CMK (cell line): ENCODE results near the gene KCTD17.

ENCODE experiments used
- DNase-seq: peaks from one replicate; pipeline ENCODE4 v3.0.0-alpha.2; 2010; ENCODE audit warnings: low read depth

The KCTD17 gene

DNA sequence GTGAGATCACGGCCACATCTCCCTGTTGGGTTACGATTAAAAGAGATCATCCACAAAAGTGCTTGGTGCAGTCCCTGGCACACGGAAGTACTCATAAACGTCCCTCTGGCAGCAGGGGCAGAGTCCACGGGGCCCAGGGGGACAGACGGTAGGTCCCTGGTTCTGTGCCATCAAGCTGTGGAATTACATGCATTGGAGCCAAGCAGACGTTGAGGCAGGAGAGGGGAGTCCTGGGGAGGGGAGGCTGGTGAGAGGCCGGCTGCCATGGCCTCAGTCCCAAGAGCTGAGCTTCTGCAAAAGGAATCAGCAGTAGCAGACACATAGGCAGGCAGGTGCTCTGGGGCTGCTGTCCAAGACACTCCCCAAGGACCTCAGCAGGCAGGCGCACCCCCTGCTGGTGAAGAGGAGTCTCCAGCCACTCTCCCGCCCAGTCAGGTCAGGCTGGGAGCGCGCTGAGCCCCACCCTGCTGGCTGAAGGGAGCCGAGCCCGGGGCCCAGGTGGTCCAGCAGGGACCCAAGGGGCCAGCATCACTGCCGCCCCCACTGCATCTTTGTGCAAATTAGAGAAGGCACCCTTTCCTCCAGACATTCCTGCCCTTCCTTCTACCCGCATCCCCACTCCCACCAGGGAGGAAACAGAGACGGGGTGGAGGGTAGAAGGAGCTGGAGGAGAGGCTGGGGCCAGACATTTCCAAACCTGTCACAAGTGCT lies 7.6 kb upstream of the KCTD17 start:
- no peak for DNase-seq

DNA sequence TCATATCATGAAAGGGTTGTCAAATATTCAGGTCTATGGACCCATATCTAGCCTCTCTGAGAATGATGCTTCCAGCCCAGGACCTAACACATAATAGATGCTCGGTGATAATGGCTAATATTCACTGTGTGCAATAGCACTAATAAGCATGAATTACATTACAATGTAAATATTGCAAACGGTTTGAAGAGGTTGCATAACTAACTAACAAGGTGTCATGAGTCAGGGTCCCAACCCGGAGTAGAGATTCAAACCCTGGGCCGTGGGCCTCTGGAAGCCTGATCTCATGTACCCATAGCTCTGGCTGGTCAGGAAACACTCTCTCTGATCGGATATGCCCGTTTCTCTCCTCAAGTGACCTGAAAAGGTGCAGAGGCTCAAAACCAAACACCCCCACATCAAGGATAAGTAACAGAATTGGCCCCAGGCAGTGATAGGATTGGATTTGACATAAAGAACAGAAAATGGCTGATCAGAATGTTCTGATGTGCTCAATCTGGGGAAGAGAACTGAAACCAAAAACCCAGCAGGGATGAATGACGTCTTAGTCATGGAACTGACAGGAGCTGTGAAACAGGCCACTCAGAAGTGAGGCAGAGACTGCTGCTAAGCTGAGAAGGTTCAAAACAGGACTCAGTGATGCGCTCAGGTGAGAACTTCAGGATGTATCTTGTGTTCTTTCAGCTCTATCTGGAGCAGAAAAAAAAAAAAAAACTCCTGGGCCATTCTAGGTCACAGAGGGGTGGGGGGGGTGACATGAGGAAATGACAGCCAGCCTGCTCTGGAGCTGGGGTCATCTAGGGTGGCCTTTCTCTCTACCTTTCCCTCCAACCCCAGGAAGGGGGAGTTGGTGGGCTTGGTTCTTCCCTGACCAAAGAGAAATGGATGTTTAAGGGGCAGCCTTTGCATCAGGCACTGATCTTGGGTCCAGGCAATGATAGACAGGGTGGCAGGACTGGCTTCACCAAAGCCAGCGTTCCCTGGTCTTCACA lies 6.6 kb upstream of the KCTD17 start:
- no peak for DNase-seq

DNA sequence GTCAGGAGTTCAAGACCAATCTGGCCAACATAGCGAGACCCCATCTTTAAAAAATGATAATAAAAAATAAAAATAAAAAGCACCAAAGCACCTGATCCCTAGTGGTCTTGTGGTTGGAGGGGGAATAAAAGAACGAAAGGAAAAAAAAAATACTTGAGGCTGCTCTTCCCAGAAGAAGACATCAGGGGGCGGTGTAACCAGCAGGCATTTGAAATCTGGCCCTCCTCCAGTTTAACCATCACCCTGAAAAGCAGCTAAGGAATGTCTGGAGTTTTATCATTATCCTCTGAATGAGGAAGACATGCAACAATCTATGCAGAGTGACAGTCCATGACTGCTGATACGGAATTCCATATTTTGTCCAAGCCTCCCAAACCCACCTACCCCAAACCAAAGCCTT lies 5.6 kb upstream of the KCTD17 start:
- DNase-seq, result no peak

DNA sequence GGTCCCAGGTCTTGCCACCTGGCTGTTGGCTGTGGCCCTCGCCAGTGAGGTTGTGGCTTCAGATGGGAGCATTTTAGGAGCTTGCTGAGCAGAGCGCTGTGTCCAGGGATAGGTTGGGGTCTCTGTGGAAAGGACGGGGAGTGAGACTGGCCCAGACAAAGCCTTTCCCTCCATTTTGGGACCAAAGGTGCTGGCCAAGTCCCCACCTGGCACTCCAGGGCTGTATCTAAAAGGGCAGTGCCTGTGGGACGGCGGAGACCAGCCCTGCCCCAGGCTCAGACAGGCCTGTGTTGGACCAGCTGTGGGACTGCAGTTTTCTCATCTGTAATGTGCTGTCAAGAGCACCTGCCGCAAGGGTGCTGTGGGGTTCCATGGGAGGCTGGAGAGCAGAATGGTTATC lies 5.0 kb upstream of the KCTD17 start:
- DNase-seq, result no peak

DNA sequence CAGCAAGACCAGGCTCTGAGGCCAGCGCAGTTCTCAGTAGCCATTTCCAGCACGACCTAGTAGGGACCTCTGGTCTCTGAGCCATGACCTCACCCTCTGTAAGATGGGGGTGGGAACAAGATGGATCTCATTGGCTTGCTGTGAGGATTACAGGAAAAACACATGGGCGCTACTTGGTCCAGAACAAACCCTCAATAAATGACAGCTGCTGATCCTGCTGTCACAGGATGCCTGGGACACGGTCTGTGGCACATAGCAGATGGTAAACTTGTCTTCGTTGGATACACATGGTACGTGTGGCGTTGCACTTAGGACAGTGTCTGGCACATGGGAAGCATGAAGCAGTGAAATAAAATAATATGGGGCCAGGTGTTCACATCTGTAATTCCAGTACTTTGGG lies 4.5 kb upstream of the KCTD17 start:
- DNase-seq, result no peak

DNA sequence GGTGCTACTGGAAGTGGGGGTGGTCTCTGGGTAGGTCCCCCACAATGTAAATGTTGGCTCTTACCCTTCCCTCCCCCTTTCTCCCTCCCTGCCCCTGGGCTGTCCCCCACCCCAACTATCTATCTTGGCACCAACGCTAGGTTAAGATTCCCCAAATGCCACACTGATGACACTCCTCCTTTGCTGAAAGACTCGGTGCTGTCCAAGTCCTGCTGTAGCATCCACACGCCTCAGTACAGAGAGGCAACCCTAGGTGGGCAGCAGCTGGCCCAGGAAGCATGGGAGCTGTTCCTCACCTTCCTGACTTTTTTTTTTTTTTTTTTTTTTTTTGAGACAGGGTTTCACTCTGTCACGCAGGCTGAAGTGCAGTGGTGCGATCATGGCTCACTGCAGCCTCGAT lies 3.4 kb upstream of the KCTD17 start:
- DNase-seq, result no peak

DNA sequence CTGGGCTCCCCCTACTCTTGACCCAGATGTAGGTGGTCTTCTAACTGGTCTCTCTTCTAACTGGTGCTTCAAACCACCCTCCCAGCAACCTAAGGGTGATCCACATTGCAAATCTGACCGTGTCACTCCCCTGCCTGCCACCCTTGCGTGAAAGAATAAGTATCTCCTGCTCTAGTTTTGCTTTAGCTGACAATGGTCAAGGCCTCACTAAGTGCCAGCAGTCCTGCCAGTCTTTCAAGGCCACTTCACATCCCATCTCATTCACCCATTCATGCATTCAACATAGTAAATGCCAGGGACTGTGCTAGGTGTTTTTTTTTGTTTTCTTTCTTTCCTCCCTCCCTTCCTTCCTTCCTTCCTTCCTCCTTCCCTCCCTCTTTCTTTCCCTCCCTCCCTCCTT lies 2.3 kb upstream of the KCTD17 start:
- DNase-seq, result no peak

DNA sequence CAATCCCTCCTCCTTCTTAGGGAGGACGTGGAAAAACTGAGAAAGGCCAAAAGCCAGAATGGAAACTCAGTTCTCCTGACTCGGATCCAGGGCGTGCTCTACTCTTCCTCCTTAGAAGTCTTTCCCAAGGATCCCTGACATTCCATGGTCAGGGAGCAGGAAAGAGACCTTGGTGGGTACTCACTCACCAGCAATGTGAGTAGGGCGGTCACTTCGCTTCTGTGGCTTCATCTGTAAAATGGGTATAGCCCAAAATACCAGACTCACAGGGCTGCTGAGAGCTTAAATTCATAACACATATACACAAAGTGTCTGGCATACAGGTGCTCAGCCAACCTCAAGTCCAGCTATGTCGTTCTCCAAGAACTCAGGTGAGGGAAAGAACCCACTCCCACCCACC lies 629 bp upstream of the KCTD17 start:
- no peak for DNase-seq

DNA sequence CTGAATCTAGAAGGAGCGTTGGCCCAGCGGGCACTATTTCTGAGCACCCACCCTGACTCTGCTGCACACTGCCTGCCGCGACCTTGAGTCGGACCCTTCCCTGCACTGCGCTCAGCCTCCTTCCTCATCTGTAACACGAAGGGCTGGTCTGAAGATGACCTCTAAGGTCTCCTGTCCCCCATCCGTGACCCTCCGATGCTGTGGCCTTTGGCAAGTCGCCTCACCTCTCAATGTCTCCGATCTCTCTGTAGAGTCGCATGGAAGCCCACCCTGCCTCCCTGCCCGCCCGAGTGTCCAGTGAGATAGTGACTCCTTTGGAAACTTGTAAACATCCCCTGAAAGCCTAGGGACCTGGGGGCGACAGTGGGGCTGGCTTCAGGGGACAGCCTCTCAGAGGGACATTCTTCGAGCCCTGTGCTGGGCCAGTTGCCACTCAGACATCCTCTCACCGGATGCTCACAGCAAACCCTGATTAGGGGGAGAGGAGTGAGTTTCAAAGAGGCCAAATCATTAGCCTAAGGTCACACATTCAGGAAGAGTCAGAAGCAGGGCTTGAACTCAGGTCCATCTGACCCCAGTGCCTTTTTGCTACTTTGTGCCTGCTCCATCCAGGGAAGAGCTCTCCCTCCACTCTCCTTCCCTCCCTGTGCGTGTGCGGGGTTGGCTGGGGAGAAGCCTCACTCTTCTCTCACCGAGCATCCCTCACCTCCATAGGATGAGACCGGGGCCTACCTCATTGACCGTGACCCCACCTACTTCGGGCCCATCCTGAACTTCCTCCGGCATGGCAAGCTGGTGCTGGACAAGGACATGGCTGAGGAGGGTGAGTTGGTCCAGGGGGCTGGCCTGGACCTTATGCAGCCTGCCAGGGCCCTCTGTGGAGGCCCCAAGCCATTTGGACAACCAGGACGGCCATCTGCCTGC lies 1.1 kb downstream of the KCTD17 start:
- no peak for DNase-seq

DNA sequence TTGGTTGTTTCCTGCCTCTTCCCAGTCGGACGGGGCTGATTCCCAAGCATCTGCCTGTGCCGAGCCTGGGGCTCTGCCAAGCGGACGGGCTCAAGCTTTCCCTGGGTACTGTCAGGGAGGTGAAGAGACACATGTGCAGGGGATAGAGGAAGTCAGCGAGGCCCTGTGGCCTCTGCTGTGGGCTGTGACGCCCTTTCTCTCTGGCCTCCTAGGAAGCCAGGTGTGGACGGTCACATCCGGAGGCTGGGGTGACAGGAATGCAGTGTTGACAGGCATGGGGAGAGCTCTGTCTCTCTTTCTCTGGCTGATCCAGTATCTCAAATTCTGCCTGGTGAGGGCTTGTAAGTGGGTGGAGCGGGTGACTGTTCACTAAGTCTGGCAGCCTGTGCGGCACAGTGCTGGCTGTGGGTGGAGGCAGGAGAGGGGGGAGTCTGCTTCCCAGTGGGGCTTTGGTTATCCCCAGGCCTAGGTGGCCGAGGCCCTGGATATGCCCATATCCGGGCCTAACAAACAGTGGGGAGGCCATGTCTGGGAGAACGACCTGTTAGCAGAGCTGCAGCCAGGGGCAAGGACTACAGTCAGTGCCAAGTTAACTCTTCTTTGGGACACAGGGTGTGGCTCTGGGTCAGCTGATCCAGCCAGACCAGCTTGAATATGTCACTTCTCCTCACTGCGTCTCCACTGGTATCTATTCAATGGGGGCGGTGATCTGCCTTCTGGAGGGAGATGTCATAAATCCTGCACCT lies 1.9 kb downstream of the KCTD17 start:
- no peak for DNase-seq

DNA sequence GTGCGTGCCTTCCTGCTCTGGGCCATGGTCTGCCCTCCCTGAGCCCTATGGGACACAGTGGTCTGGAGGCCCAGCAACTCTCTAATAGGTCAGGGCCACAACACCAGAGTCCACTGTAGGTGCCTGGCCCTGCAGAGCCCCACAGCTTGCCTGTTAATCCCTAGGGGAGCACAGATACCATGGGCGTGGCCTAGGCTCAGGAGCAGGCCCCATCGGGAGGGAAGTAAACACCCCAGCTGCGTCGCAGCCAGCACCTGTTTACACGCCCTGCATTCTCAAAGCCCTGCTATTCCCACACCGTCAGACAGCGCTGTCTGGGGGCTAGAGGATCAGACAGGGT lies 2.5 kb downstream of the KCTD17 start:
- no peak for DNase-seq

DNA sequence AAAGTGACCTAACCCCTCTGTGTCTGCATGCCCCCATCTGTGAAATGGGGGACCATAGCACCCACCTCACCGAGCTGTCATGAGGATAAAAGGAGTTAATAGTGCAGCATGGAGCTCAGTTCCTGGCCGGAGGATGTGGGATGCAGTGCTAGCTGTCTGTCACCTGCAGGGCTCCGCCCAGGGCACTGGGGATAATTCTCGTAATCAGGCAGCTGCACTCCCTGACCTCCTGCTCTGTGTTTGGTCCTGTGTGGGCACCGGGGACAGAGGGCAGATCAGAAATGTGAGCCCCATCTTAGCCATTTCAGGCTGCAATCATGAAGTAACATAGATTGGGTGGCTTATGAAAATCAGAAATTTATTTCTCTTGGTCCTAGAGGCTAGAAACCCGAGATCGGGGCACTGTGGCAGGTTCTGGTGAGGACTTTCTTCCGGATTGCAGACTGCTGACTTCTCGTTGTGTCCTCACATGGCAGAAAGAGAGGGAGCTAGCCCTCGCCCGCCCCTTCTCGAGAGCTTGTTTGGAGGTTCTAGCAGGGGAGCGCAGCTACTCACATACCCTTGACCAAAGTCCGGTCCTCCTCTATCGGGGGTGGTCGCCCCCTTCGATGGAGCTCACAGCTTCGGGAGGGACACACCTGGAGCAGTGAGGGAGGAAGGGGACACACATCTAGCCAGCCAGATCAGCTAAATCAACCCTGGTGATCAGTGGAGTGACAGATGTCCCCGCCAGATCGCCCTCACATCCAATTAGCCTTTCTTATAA lies 3.2 kb downstream of the KCTD17 start:
- no peak for DNase-seq

DNA sequence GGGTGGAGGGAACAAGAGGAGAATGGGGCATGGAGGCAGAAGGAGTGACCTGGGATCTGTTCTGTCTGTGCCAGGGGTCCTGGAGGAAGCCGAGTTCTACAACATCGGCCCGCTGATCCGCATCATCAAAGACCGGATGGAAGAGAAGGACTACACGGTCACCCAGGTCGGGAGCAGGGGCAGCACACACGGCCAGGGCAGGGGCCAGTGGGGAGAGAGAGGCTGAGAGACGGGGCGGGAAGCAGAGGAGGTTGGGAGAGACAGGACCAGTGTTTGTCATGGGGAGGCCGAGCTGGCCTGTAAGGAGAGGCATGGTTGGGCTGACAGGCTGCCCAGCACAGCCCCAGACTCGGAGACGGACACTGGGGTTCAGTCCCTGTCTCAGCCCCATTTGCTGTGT lies 4.7 kb downstream of the KCTD17 start:
- no peak for DNase-seq

DNA sequence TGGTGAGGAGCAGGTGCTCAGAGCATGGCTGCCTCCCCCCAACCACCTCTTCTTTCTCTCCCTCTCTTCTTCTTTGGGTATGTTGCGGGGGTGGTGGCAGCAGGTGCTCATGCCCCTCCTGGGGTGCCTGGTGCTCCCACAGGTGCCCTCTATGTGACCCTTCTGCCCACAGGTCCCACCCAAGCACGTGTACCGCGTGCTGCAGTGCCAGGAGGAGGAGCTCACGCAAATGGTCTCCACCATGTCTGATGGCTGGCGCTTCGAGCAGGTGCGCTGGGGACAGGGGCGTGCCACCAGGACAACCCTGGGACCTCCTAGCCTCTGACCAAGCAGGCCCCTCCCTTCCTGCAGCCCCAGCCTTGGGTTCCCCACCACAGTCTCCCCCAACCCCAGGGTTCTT lies 5.7 kb downstream of the KCTD17 start:
- no peak for DNase-seq

DNA sequence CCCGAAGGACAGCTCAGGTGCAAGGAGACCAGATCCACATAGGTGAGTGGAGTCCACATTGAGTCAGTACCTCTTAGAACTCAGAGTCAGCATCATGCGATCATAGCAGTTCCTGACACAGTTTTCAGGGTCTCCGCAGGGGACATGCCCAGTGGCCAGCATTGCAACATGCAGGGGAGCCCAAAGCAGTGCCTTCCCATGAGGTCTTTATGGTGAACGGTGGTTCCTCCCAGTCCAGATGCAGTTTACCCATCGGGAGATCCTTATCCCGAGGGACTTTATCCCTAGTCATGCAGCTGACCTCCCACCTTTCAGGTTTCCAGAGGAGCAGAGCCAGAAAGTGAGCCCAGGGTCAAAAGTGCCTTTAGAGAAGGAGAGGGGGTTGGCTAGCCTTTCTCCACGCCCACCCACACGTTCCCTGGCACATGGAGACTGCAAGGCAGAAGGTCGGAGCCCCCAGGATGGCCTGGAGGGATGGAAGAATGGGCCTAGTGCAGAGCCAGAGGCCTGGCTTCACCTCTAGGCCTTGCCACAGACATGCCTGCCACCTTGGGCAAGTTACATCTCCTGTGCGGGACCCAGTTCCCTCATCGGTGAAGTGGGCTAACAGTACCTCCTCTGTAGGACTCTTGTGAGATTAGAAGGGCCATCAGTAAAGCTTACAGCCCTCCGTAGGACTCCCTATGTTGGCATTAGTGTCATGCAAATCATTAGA lies 6.4 kb downstream of the KCTD17 start:
- DNase-seq, result no peak

DNA sequence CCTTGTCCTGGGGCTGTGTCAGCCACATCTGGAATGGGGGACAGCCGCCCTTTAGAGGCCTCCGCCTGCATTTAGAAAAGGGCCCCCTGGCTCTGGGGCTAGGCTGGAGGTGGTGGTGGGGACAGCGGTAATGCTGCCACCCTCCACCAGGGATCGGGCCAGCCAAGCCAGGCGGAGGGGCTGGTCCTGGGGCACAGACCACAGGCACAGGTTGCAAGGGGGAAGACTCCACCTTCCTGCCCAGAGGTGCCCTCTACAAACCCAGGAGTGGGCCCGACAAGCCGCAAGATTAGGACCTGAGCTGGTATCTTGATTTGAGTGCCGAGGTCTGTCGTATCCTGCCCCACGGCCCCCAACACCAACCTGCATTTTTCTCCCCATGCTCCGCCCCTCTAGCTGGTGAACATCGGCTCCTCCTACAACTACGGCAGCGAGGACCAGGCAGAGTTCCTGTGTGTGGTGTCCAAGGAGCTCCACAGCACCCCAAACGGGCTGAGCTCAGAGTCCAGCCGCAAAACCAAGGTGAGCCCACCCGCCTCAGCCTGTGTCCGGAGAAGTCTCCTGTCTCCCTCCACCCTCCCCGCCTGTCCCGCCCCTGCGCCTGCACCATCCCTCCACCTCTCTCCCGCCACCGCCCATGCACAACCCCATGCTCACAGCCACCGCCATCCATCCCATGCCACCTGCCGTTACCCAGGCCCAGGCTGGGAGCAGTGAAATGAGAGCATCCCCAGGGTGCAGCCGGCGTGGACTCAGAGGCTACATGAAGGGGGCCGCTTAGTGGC lies 7.6 kb downstream of the KCTD17 start:
- no peak for DNase-seq

DNA sequence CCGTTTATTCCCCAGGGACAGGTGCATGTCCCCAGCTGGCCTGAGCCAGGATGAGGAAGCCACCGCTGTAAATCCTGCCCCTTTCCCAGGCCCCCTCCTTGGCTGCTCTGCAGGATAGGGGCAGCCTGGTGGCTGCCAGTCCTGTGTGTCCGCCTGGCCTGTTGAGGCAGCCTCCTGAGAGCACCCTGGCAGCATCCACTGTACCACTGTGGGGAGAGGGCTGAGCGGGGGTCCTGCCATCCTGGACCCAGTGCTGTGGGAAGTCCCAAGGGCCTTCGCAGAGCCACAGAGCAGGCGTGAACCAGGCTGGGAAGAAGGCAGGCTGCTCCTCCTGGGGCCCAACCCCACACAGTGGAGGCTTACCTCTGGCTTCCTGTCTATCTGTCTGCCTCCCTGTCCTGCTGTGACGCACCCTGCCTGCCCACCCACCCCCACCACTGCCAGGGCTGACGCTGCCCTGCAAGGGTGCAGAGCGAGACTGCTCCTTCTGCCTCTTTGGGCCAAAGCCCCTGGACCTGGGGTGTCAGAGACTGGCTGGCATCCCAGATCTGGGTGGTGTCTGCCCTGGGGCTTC lies 8.4 kb downstream of the KCTD17 start:
- no peak for DNase-seq

DNA sequence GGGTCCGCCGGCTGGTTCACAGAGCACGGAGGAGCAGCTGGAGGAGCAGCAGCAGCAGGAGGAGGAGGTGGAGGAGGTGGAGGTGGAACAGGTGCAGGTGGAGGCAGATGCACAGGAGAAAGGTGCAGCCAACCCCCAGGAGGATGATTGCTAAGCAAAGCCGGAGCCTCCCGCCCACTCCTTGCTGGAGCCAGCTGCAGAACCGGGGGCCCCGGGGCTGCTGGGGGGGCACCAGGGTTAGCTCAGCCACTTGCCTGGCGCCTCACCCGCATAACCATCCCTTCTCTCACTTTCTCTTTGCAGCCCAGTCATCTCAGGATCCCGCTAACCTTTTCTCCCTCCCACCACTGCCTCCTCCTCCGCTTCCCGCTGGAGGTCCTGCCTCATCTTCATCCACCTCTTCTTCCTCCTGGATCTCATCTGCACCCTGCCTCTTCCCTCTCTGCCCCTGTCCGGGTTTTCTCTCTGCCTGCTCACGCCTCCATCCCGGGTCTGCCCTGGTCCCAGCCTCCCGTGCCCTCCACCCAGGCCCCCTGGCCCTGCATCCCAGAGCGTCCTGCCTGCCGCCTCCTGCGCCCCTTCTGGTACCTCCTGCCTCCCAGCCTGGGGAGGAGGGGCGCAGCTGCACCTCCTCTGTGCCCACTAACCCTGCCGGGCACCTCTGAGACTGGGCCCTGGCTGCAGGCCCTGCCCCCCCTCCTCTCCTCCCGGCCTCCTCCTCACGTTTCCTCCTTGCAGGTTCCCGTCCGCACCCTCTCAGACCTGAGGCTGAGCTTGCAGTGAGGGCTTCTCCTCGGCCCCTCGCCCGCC lies 9.5 kb downstream of the KCTD17 start:
- DNase-seq, result no peak
